Osteocyte (in vitro differentiated cells): Measurements from ENCODE around the gene MIAT. TPM values are rescaled to one million over a fixed set of nuclear protein-coding genes. Genes with fewer than 3 reads are reported as not detected.
"Not testable (repeated sequence)": the region's sequence is repeated elsewhere in the genome, so short reads cannot be mapped to it uniquely, and the experiment has no call there.

Experiments used
- DNase-seq: peaks from one replicate; pipeline ENCODE4 v3.0.0; 2021; ENCODE audit warnings: mixed read lengths; ENCODE audit not compliant: unreplicated experiment; ENCODE audit errors: extremely low spot score
- H3K27ac Mint-ChIP-seq: one replicate; pipeline ENCODE4 v1.8.0; 2021; ENCODE audit warnings: mild to moderate bottlenecking, mixed read lengths; ENCODE audit not compliant: unreplicated experiment
- H3K27me3 Mint-ChIP-seq: one replicate; pipeline ENCODE4 v1.8.0; 2021; ENCODE audit warnings: mixed read lengths; ENCODE audit not compliant: unreplicated experiment
- H3K36me3 Mint-ChIP-seq: one replicate; pipeline ENCODE4 v1.8.0; 2021; ENCODE audit warnings: mixed read lengths; ENCODE audit not compliant: unreplicated experiment
- H3K4me1 Mint-ChIP-seq: one replicate; pipeline ENCODE4 v1.8.0; 2021; ENCODE audit warnings: mixed read lengths; ENCODE audit not compliant: unreplicated experiment
- H3K4me3 Mint-ChIP-seq: one replicate; pipeline ENCODE4 v1.8.0; 2021; ENCODE audit warnings: mild to moderate bottlenecking, moderate library complexity, mixed read lengths; ENCODE audit not compliant: unreplicated experiment
- H3K9me3 Mint-ChIP-seq: one replicate; pipeline ENCODE4 v1.8.0; 2021; ENCODE audit warnings: mixed read lengths; ENCODE audit not compliant: unreplicated experiment
- total RNA-seq: library from RNA; stranded (reverse); gene quantifications from 2 replicates; pipeline ENCODE4 v1.2.1, GENCODE V29; 2021
- TF ChIP-seq, protein P1 (sequence below): fragments of 200-600 bp; sonication (generic); IDR thresholded peaks from 2 replicates; pipeline ENCODE4 v1.5.0; 2021; ENCODE audit warnings: antibody characterized with exemption, mild to moderate bottlenecking, moderate library complexity

Gene MIAT
- total RNA-seq, 1 donor from 2014 or later = 3.3 TPM

DNA sequence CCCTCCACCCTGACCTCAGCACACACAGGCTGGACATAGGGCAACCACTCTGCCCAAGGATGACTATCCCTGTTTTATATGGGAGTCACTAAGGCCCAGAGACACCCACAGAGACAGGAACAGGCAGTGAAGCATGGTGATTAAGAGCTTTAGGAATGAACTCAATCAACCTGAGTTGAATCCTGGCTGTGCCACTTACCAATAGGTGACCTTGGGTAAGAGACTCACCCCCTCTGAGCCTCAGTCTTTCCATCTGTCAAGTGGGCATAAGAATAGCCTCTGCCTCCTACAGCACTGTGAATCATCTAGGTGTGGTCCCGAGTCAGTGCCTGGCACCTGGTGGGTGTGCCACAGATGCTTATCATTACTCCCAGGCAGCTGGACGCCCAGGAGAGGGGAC, 46.4 kb upstream of the MIAT start:
- Mint-ChIP-seq H3K27me3 (peaks cover 34% of the 10 kb centered on the region), H3K27ac (peak overlapping the region; percentile 89), H3K9me3 (no peaks in the 10 kb centered on the region), H3K36me3 (no peaks in the 10 kb centered on the region), H3K4me3 (no peak overlapping the region), H3K4me1 (peaks cover 9% of the 10 kb centered on the region)
- TF ChIP-seq, protein P1, sequence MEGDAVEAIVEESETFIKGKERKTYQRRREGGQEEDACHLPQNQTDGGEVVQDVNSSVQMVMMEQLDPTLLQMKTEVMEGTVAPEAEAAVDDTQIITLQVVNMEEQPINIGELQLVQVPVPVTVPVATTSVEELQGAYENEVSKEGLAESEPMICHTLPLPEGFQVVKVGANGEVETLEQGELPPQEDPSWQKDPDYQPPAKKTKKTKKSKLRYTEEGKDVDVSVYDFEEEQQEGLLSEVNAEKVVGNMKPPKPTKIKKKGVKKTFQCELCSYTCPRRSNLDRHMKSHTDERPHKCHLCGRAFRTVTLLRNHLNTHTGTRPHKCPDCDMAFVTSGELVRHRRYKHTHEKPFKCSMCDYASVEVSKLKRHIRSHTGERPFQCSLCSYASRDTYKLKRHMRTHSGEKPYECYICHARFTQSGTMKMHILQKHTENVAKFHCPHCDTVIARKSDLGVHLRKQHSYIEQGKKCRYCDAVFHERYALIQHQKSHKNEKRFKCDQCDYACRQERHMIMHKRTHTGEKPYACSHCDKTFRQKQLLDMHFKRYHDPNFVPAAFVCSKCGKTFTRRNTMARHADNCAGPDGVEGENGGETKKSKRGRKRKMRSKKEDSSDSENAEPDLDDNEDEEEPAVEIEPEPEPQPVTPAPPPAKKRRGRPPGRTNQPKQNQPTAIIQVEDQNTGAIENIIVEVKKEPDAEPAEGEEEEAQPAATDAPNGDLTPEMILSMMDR = no peak
- DNase-seq = no peak

DNA sequence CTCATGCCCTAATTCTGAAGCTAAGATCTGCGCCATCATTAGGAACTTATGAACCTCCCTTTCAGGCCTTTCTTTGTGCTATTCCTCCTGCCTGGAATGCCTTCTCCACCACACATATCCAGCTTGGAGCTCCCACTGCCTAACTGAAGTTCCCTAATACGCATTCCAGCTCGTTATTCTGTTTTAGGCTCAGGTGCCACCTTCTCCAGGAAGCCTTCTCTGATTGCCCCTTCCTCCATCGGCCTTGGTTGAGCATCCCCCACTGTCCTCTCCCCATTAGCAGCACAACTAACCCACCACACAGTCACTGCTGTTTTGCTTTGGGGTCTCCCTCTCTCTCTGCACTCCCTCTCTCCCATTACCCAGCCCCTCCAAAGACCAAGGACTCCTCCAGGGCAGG, 44.7 kb upstream of the MIAT start:
- Mint-ChIP-seq H3K27me3 (peaks cover 46% of the 10 kb centered on the region), H3K4me3 (no peak overlapping the region), H3K36me3 (no peaks in the 10 kb centered on the region), H3K9me3 (no peaks in the 10 kb centered on the region), H3K27ac (no peak overlapping the region), H3K4me1 (peaks cover 13% of the 10 kb centered on the region)
- TF ChIP-seq, protein P1 = no peak
- DNase-seq = no peak

DNA sequence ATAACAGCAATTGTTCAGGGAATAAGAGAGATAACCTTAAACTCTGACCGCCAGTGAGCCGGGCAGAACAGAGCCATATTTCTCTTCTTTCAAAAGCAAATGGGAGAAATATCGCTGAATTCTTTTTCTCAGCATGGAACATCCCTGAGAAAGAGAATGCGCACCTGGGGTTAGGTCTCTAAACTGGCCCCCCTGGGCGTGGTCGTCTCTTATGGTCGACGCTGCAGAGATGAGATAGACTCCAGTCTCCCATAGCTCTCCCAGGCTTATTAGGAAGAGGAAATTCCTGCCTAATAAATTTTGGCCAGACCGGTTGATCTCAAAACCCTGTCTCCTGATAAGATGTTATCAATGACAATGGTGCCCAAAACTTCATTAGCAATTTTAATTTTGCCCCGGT, 43.6 kb upstream of the MIAT start:
- H3K27ac Mint-ChIP-seq, H3K36me3 Mint-ChIP-seq, H3K9me3 Mint-ChIP-seq, DNase-seq, H3K4me3 Mint-ChIP-seq: not testable (repeated sequence)
- Mint-ChIP-seq H3K4me1 (peaks cover 14% of the 10 kb centered on the region), H3K27me3 (peaks cover 45% of the 10 kb centered on the region)

DNA sequence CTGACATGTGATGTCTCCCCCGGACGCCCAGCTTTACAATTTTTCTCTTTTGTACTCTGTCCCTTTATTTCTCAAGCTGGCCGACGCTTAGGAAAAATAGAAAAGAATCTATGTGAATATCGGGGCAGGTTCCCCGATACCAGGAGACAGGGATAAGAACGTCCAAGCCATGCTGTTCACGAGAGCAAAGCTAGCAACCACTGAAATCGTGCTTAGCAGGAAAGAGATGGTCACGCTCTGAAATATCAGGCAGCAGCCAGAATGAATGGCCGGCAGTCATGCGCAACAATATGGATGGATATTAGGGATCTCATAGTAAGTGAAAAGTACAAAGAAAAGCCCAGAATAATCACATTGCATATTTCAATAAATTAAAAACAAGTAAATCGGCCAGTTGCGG, 43.1 kb upstream of the MIAT start:
- DNase-seq = no peak
- Mint-ChIP-seq H3K27ac (no peak overlapping the region), H3K9me3 (no peaks in the 10 kb centered on the region), H3K4me1 (peaks cover 14% of the 10 kb centered on the region), H3K4me3 (no peak overlapping the region), H3K27me3 (peaks cover 44% of the 10 kb centered on the region), H3K36me3 (no peaks in the 10 kb centered on the region)
- TF ChIP-seq, protein P1 = no peak

DNA sequence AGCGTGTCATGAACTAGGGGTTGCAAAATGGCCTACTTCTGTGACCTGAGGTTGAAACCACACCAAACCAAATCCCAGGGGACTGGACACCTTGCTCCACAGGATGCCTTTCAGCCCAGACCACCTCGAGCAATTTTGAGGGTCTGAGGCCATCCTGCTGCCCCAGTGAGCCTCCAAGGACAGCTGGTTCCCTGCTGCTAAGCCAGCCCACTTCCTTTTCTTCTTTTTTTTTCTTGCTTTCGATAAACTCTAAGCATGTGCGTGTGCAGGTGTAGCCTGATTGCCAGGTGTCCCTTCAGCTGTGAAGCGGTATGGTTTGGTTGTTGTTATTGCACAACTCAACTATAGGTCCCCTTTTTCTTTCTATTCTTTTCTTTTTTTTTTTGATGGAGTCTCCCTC, 42.2 kb upstream of the MIAT start:
- H3K4me1 Mint-ChIP-seq = peaks cover 11% of the 10 kb centered on the region

More for the DNA sequence above, 42.2 kb upstream of the MIAT start:
- peaks cover 40% of the 10 kb centered on the region for H3K27me3 Mint-ChIP-seq
- no peaks in the 10 kb centered on the region for H3K36me3 Mint-ChIP-seq
- no peak overlapping the region for H3K4me3 Mint-ChIP-seq
- no peak for DNase-seq
- H3K9me3 Mint-ChIP-seq = no peaks in the 10 kb centered on the region
- TF ChIP-seq, protein P1 = no peak
- no peak overlapping the region for H3K27ac Mint-ChIP-seq
